Measurements from ENCODE around the gene ABCA13.

ABCA13 gene

DNA sequence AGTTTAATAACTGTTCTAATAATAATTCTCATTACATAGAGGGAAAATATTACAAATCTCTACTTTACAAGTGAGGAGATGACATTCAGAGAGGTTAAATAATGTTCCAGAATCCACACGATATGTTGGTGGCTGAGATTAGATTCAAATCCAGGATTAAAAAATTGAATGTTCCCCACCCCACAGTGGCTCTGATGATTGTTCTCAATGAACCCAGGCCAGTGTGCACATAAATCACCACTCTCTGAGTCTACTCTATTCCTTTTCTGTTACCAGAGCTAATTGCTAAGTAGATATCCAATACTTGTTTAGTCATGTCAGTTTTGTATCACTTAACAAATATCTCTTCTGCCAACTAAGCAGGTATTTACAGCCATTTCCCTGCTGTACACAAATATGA is 281.0 kb downstream of the ABCA13 start:
- DNase-seq = no peak

- DNase-seq = no peak
Observed at GRCh38 chr7:48454750-48455192, 283.5 kb downstream of the ABCA13 start.

DNA sequence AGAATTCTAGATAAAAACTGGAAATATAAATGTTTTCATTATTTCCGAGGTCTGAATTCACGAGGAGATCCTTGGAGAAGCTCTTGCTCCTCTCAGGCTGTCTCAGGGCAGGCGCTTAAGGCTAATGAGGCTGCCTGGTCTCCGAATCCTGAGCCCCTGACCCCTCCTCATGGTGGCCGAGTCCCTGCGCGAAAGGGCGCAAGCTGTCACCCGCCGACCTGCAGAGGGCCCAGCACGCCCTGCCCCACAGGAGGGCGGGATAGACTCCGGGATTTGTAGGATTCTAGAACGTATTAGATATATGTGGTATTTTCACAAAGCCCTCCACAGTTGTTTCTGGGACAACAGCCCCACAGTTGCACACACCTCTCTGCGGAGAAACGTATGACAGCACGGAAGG is 284.1 kb downstream of the ABCA13 start:
- no peak for DNase-seq

DNA sequence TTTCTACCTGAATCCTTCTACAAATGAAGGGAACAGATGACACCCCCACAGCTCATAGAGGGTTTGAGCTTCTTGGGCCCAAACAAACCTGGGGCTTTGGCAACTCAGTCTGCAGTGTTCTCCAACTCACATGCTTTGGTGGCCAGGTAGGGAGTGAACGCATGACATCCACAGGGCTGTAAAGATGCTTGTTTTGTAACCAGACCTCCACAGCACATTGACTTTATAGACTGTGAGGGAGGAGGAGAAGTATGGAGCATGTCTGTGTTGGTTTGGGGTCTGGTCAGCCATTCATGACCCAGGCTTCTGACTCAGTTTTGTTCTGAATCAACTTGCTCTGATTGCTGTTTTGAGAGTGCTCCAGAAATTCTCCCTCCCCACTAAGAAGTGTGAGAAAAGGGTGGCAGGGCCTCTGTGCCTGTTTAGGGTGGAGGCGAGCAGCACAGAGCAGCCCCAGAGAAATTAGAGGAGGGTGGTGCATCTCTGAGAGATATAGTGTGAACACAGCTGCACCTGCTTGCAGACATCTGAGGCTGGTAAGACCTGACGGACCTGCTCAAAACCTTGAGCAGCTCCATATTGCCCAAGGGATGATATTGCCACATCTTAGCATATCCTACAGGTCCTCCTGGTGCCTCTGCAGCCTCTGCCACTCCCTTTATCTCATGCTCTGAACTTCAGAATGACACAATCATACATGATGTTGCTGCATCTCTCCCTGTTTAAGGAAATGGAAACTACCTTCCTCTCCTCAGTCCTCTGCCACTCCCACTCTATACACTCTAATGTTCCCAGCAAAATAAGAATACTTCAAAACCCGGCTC is 287.7 kb downstream of the ABCA13 start:
- no peak for DNase-seq

GRCh38 chr7:48466713-48467112 is 295.5 kb downstream of the ABCA13 start:
- no peak for DNase-seq

GRCh38 chr7:48471196-48471595 is 299.9 kb downstream of the ABCA13 start:
- no peak for DNase-seq

- no peak for DNase-seq
Observed at GRCh38 chr7:48472640-48473039, 301.4 kb downstream of the ABCA13 start.

- DNase-seq = no peak
Observed at GRCh38 chr7:48473205-48473865, 302.1 kb downstream of the ABCA13 start.

- no peak for DNase-seq
Observed at GRCh38 chr7:48481235-48481634, 310.0 kb downstream of the ABCA13 start.

DNA sequence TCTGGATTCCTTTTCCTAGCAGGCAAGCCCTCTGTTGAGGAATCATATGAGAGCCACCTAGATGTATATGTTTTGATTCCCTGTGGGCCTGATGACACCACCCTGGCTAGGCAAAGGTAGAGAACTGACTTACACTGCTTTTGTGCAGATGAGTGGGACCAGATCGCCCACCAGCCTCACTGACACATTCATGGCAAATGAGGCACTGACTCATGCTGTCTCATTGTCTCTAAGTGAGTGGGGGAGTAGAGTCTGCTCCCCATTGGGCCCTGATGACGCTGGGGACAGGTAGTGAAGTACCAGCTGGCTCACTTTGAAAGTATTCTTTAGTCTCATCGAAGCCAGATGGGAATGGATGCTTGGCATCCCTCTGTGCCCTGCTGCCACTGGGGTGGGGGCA is 326.3 kb downstream of the ABCA13 start:
- no peak for DNase-seq

GRCh38 chr7:48502021-48502420 is 330.8 kb downstream of the ABCA13 start:
- DNase-seq = no peak

DNA sequence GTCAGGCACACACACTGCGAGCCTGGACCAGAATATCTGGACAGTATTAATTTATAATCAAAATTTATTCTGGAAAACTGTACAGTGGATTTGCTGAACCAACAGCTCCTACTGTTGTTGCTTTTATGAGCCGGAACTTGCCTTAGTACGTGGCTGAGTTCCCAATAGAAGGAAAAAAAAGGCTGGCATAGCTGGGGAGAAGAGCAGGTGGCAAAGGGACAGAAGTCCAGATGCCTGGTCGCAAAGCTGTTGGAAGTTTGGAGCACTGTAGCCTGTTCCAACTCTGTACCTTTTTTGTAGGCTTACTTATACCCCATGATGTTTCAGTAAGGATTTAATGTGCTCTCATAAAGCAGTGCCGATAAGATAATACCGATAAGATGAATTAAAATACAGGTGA is 333.8 kb downstream of the ABCA13 start:
- no peak for DNase-seq

DNA sequence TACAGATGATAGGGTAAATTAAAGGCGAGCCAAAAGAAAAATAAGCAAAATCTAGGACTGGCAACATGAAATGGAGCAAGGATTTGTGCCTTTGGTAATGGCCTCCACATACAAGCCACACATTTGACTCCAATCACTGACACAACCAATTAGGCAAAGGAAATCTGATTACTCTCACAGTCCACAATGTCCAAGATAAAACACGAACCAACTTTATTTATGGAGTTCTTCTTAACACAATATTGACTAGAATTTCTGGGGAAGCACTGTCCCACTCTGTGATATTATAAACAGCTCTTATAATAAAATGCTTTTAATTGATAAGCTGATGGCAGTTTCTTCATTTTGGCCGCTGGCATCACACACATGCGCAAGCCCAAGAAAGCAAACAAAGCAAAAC is 334.2 kb downstream of the ABCA13 start:
- no peak for DNase-seq

- no peak for DNase-seq
Observed at GRCh38 chr7:48506569-48506968, 335.3 kb downstream of the ABCA13 start.

DNA sequence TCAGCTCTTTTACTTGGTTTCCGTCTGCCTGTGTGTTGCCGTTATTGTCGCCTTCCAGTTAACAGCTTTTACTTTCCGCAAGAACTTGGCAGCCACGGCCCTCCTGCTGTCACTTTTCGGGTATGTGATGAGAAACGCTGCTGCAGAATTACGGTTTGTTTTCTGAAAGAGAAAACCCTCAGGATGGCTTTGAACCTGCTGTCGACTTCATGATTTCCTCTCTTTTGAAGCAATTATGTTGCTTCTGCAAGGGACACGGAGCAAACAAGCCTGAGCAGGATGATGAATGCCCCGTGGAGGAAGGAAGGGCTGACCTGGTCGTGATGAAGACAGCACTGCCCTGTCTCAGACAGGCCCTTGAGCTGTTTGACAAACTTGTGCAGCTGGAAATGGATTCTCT is 339.8 kb downstream of the ABCA13 start:
- DNase-seq = no peak

- no peak for DNase-seq
Observed at GRCh38 chr7:48512892-48513291, 341.6 kb downstream of the ABCA13 start.

GRCh38 chr7:48515171-48515570 is 343.9 kb downstream of the ABCA13 start:
- no peak for DNase-seq

GRCh38 chr7:48518092-48518491 is 346.8 kb downstream of the ABCA13 start:
- no peak for DNase-seq

DNA sequence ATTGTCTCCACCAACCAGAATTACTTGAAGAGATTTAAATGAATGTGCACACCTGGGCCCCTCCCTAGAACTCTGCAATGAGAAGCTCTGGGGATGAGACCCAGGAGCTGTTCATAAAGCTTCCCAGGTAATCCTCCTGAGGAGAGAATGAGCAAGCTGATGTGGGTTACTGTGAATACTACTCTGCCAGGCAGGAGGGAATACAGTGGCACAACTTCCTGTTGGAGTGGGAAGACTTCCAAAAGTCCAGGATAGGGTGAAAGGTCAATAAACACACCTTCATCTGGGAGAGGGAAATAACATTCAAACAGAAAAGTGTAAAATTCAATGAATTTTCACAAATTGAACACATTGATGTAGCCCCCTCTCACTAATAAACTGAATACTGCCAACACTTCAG is 351.4 kb downstream of the ABCA13 start:
- DNase-seq = no peak

- DNase-seq = no peak
Observed at GRCh38 chr7:48525736-48526732, 354.8 kb downstream of the ABCA13 start.

DNA sequence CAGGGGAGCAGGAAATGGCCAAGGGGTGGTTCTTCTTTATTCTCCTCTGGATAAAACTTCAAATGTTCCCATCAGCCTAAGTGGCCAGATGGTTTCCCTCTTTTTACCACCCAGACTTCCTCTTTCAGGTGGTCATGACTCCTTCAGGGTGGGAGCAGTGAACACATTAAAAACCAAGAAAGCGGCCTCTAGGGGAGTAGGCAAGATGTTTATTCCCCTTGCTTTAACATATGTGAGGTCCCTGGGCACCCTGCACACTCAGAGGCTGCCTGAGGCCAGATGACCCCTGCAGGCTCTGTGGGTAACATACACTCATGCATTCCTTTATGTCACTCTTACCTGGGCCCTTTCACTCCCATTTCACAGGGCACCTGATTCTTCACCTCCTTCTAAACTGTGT is 357.4 kb downstream of the ABCA13 start:
- no peak for DNase-seq

GRCh38 chr7:48537561-48537960 is 366.3 kb downstream of the ABCA13 start:
- DNase-seq = no peak

DNA sequence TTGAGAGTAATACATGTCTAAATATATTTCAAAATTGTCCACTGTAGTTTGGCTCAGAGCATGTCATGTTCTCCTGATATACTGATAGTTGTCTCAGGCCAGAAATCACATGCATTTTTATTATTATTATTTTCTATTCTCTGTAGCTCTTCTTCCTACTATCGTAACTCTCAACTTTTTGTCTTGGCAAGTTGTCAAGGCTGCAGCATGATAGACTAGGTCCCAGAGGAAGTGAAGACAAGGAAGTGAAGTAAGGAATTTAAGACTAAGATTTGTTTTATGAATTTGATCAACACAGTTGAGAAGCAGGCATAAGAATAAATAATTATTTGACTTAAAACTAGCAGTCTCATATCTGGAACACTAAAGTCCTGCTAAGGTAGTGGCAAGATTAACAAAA is 369.5 kb downstream of the ABCA13 start:
- no peak for DNase-seq

Data from hippocampal formation (tissue), 2 donors.